SK-N-SH (cell line): Measurements from ENCODE around the gene MVP.

Source experiments
- ELF1 ChIP-seq: IDR thresholded peaks from 2 replicates; pipeline ENCODE4 v1.4.0; 2012
- GABPA ChIP-seq: IDR thresholded peaks from 2 replicates; pipeline ENCODE4 v1.4.0; 2012; ENCODE audit warnings: low read depth, mild to moderate bottlenecking
- MXI1 ChIP-seq: IDR thresholded peaks from 2 replicates; pipeline ENCODE4 v1.6.1; 2012; ENCODE audit warnings: mild to moderate bottlenecking, low read depth, low read length, improper control_type of control experiment
- RAD21 ChIP-seq: IDR thresholded peaks from 2 replicates; pipeline ENCODE4 v1.6.1; 2012; ENCODE audit warnings: mild to moderate bottlenecking, low read length
- SMC3 ChIP-seq: IDR thresholded peaks from 2 replicates; pipeline ENCODE4 v1.6.1; 2012; ENCODE audit warnings: low read depth, low read length, improper control_type of control experiment
- TEAD4 ChIP-seq: IDR thresholded peaks from 2 replicates; pipeline ENCODE4 v1.4.0; 2012; ENCODE audit warnings: mild to moderate bottlenecking, borderline replicate concordance; ENCODE audit not compliant: insufficient read depth
- TF ChIP-seq, protein P1 (sequence below): fragments of 200-600 bp; sonication (generic); IDR thresholded peaks from 2 replicates; pipeline ENCODE4 v1.6.1; 2017; ENCODE audit warnings: antibody characterized with exemption, mild to moderate bottlenecking, moderate library complexity

- TF ChIP-seq ELF1 (no peak), MXI1 (no peak), RAD21 (no peak), TEAD4 (no peak), GABPA (no peak), SMC3 (no peak)
- TF ChIP-seq, protein P1, sequence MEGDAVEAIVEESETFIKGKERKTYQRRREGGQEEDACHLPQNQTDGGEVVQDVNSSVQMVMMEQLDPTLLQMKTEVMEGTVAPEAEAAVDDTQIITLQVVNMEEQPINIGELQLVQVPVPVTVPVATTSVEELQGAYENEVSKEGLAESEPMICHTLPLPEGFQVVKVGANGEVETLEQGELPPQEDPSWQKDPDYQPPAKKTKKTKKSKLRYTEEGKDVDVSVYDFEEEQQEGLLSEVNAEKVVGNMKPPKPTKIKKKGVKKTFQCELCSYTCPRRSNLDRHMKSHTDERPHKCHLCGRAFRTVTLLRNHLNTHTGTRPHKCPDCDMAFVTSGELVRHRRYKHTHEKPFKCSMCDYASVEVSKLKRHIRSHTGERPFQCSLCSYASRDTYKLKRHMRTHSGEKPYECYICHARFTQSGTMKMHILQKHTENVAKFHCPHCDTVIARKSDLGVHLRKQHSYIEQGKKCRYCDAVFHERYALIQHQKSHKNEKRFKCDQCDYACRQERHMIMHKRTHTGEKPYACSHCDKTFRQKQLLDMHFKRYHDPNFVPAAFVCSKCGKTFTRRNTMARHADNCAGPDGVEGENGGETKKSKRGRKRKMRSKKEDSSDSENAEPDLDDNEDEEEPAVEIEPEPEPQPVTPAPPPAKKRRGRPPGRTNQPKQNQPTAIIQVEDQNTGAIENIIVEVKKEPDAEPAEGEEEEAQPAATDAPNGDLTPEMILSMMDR, result no peak
These were observed 23.7 kb downstream of the MVP start for GRCh38 chr16:29843931-29844330.
